ENCODE measurements around the gene APC.
"Not testable (repeated sequence)": the region's sequence is repeated elsewhere in the genome, so short reads cannot be mapped to it uniquely, and the experiment has no call there.

Gene APC

DNA sequence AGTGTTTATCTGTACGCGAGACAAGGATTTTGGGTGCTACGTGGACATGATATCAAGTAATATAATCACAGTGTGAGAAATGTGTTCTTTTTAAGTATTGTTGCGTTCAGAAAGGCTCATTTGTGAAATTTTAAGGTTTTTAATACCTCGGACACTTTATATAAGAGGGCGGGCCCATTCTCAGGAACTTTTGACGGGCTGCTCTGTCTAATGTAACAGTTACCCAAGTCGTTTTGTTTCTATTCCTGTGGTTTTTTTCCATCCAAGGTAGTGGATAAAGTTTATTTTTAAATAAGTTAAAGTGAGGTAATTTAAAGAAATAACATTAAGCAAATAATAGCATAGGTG is 123.9 kb downstream of the APC start:
- DNase-seq, result no peak

DNA sequence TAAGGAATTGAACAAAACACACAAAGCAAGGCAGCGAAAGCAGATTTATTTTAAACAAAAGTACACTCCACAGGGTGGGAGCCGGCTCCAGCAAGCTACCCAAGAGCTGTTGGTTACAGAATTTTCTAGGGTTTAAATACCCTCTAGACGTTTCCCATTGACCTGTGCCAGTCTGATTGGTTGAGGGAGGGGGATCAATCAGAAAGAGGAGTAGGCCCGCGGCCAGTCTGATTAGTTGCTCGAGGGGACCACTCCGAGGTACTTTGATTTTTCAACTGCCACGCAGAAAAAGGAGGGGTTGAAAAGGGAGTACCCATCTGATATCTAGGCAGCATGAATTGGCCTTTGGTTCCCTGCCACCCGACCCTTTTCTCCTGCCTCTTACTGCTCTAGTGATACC is 124.4 kb downstream of the APC start:
- no peak for DNase-seq

DNA sequence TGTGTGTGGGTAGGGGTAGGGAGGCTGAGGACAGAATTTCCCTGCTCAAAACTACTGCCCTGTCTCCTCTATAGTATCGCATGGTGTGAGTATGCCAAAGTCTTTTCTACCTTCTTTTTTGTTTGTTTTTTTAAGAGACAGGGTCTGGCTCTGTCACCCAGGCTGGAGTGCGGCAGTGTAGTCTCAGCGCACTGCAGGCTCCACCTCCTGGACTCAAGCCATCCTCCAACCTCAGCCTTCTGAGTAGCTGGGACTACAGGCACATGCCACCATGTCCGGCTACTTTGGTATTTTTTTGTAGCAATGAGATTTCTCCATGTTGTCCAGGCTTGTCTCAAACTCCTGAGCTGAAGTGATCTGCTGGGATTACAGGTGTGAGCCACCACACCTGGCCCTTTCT is 125.9 kb downstream of the APC start:
- no peak for DNase-seq

GRCh38 chr5:112865128-112865527 is 127.4 kb downstream of the APC start:
- no peak for DNase-seq

GRCh38 chr5:112866739-112867138 is 129.1 kb downstream of the APC start:
- DNase-seq, result no peak

- no peak for DNase-seq
Measured at GRCh38 chr5:112867411-112867810, 129.7 kb downstream of the APC start.

DNA sequence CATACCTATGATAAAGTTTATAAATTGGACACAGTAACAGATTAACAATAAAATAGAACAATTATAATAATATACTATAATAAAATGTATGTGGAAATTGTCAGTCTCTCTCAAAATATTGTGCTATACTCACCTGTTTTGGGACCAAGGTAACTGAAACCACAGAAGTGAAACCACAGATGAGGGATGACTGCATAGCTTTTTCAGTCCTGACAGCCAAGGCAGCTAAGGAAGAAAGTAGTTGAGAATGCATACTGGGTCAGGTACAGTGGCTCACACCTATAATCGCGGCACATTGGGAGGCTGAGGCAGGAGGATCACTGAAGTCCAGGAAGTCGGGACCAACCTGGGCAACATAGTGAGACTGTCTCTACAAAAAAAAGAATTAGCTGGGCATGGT is 132.3 kb downstream of the APC start:
- no peak for DNase-seq

GRCh38 chr5:112870966-112871365 is 133.3 kb downstream of the APC start:
- DNase-seq, result no peak

- no peak for DNase-seq
Measured at GRCh38 chr5:112876362-112876761, 138.7 kb downstream of the APC start.

DNA sequence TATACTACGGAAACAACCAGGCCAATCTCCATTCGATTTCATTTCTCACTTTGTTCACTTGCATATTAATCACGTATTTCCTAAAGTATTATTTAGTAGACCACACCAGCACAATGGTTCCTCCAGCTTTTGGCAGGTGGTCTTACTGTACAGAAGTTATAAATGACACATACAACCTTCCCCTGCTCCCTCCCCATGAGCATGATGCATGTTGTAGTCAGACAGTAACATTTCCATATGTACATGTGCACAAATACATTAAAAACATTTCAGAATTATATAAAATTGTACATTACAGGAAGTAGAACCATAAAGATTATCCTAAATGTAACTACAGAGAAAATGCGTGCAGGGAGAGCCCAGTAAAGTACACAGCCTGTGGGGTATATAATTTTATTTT is 140.4 kb downstream of the APC start:
- DNase-seq, result no peak

GRCh38 chr5:112878760-112879159 is 141.1 kb downstream of the APC start:
- peak; percentile 60 for DNase-seq

DNA sequence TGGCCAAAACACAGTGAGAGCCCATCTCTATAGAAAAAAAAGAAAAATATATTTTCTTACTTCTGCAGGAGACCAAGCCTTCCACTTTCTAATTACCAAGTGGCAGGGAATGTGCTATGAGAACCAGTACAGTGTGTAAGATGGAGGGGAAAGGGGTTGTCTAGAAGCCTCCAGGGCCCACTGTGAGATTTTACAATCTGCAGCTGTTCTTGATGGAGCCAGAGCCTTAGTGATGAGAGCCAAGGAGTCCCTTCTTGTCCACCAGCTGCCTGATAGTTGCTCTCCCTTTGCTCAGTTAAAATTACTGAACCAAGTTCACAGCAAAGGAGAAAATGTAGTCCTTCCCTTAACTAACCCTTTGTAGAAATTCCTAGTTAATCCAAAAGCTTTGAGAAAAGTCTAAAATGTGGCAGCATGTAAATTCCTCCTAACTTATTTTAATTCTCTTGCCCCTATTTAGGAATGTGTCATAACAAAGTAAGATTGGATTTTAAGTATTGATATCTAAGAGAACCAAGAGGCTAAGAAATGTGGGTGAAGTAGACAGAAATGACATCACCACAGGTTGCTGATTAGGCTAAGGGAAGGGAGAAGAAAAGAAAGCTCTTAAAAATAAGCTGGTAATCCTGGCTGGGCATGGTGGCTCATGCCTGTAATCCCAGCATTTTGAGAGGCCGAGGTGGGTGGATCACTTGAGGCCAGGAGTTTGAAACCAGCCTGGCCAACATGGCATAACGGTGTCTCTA is 142.7 kb downstream of the APC start:
- no peak for DNase-seq

DNA sequence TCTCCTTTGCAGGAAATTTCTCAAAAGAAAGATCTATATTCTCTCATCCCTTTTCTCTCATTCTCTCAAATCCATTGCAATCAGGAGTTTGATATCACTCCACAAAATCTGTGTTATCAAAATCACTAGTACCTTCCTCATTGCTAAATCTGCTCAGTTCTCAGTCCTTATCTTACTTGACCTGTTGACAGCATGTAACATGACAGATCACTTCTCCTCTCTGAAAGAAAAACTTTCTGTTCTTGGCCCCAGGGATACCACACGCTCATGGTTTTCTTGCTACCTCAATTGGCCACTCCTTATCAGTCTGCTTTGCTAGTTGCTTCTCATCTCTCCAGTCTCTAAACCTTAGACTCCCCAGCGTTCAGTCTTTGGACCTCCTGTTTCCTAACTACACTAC is 145.5 kb downstream of the APC start:
- no peak for DNase-seq

- no peak for DNase-seq
Measured at GRCh38 chr5:112885001-112885400, 147.3 kb downstream of the APC start.

GRCh38 chr5:112886975-112887374 is 149.3 kb downstream of the APC start:
- peak; percentile 11 for DNase-seq

DNA sequence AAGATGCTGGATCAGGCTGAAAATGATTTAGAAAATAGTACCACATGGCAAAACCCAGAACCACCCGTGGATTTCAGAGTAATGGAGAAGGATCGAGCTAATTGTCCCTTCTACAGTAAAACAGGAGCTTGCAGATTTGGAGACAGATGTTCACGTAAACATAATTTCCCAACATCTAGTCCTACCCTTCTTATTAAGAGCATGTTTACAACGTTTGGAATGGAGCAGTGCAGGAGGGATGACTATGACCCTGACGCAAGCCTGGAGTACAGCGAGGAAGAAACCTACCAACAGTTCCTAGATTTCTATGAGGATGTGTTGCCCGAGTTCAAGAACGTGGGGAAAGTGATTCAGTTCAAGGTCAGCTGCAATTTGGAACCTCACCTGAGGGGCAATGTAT is 154.4 kb downstream of the APC start:
- not testable (repeated sequence) for DNase-seq

- DNase-seq, result no peak
Measured at GRCh38 chr5:112892776-112893175, 155.1 kb downstream of the APC start.

- DNase-seq, result no peak
Measured at GRCh38 chr5:112895682-112896081, 158.0 kb downstream of the APC start.
